Measurements from ENCODE around the gene RAP1A. TPM values are rescaled to one million over a fixed set of nuclear protein-coding genes. Genes with fewer than 3 reads are reported as not detected.

RAP1A gene
- total RNA-seq, 1 experiment from 2014 or later: 37.1 TPM

DNA sequence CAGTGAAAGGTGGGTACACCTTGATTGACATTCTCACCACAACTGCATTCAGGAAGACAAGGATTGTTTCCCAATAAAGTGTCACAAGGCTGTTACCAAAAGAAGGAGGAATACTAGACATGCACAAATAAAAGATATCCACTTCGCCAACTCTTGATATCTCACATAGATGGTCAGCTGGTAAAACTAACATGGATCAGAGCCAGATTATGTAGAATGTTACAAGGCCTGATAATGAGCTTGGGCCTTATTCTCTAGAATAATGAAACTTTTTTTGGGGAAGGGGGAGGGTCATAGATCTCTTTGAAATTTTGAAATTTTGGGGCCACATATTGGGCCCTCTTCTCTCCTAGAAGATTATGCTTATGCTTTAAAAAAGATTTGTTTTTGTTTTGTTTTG lies 24.9 kb downstream of the RAP1A start:
- DNase-seq (ENCODE audit: low read depth, low spot score): no peak
- ATAC-seq: no peak
- Histone ChIP-seq H3K4me3 (ENCODE audit: low read depth in 2 of 2, low read length in 2 of 2) (no peak overlapping the region), H3K4me1 (ENCODE audit: control insufficient read depth, insufficient read depth, low read length) (no peaks in the 10 kb centered on the region), H3K27ac (ENCODE audit: low read length) (no peak overlapping the region), H3K36me3 (ENCODE audit: control insufficient read depth, insufficient read depth, low read length) (no peaks in the 10 kb centered on the region), H3K9me3 (ENCODE audit: control insufficient read depth, insufficient read depth, low read depth, low read length) (no peaks in the 10 kb centered on the region), H3K27me3 (ENCODE audit: control insufficient read depth, insufficient read depth, low read length) (no peaks in the 10 kb centered on the region)
- TF ChIP-seq POLR2AphosphoS5 (IDR thresholded peaks at IDR 0.05; ENCODE audit: low read depth, low read length): no peak
- TF ChIP-seq, protein P1, sequence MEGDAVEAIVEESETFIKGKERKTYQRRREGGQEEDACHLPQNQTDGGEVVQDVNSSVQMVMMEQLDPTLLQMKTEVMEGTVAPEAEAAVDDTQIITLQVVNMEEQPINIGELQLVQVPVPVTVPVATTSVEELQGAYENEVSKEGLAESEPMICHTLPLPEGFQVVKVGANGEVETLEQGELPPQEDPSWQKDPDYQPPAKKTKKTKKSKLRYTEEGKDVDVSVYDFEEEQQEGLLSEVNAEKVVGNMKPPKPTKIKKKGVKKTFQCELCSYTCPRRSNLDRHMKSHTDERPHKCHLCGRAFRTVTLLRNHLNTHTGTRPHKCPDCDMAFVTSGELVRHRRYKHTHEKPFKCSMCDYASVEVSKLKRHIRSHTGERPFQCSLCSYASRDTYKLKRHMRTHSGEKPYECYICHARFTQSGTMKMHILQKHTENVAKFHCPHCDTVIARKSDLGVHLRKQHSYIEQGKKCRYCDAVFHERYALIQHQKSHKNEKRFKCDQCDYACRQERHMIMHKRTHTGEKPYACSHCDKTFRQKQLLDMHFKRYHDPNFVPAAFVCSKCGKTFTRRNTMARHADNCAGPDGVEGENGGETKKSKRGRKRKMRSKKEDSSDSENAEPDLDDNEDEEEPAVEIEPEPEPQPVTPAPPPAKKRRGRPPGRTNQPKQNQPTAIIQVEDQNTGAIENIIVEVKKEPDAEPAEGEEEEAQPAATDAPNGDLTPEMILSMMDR (IDR thresholded peaks at IDR 0.05): no peak
- no peak for TF ChIP-seq TCF7L2 (IDR thresholded peaks at IDR 0.05; ENCODE audit: low read depth, low read length)
- TF ChIP-seq SIN3A (IDR thresholded peaks at IDR 0.05; ENCODE audit: borderline replicate concordance, insufficient read depth, low read depth, low read length): no peak
- TF ChIP-seq, protein P2, sequence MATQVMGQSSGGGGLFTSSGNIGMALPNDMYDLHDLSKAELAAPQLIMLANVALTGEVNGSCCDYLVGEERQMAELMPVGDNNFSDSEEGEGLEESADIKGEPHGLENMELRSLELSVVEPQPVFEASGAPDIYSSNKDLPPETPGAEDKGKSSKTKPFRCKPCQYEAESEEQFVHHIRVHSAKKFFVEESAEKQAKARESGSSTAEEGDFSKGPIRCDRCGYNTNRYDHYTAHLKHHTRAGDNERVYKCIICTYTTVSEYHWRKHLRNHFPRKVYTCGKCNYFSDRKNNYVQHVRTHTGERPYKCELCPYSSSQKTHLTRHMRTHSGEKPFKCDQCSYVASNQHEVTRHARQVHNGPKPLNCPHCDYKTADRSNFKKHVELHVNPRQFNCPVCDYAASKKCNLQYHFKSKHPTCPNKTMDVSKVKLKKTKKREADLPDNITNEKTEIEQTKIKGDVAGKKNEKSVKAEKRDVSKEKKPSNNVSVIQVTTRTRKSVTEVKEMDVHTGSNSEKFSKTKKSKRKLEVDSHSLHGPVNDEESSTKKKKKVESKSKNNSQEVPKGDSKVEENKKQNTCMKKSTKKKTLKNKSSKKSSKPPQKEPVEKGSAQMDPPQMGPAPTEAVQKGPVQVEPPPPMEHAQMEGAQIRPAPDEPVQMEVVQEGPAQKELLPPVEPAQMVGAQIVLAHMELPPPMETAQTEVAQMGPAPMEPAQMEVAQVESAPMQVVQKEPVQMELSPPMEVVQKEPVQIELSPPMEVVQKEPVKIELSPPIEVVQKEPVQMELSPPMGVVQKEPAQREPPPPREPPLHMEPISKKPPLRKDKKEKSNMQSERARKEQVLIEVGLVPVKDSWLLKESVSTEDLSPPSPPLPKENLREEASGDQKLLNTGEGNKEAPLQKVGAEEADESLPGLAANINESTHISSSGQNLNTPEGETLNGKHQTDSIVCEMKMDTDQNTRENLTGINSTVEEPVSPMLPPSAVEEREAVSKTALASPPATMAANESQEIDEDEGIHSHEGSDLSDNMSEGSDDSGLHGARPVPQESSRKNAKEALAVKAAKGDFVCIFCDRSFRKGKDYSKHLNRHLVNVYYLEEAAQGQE (IDR thresholded peaks at IDR 0.05; ENCODE audit: insufficient read depth in 1 of 2, low read depth in 2 of 2, low read length in 1 of 2): no peak
- in situ Hi-C loops (cut with HindIII; ENCODE audit: low pct_unique_long_range_greater_than_20kb, low sequenced_read_pairs): no loop called here
- CTCF ChIA-PET: no interaction called here
- intact Hi-C loops (cut with micrococcal nuclease; ENCODE audit: unreplicated experiment): no loop called here
- POLR2A ChIA-PET: no interaction called here
- no TSS peak for BruUV-seq (replicated peaks)

DNA sequence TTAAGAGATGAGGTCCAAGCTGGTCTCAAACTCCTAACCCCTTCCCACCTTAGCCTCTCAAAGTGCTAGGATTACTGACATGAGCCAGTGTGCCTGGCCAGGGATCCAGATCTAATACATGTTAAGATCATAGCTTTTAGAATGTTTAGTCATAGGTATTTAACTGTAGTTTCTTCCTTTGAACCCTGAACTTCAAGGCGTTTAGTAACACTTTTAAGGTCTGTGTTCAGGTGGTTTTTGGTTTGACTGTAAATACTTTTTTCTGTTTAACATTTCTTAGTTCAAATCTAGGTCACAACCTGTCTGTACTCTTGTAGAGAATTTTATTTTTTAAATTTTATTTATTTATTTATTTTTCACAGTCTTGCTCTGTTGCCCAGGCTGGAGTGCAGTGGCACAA lies 28.1 kb downstream of the RAP1A start:
- Histone ChIP-seq H3K9me3 (ENCODE audit: control insufficient read depth, insufficient read depth, low read depth, low read length) (no peaks in the 10 kb centered on the region), H3K27ac (ENCODE audit: low read length) (no peak overlapping the region), H3K4me3 (ENCODE audit: low read depth in 2 of 2, low read length in 2 of 2) (no peak overlapping the region), H3K4me1 (ENCODE audit: control insufficient read depth, insufficient read depth, low read length) (no peaks in the 10 kb centered on the region), H3K27me3 (ENCODE audit: control insufficient read depth, insufficient read depth, low read length) (no peaks in the 10 kb centered on the region), H3K36me3 (ENCODE audit: control insufficient read depth, insufficient read depth, low read length) (no peaks in the 10 kb centered on the region)
- no peak for DNase-seq (ENCODE audit: low read depth, low spot score)
- in situ Hi-C loops (cut with HindIII; ENCODE audit: low pct_unique_long_range_greater_than_20kb, low sequenced_read_pairs) (no loop called here), intact Hi-C loops (cut with micrococcal nuclease; ENCODE audit: unreplicated experiment) (no loop called here)
- ATAC-seq: no peak
- BruUV-seq (replicated peaks): no TSS peak
- TF ChIP-seq POLR2AphosphoS5 (IDR thresholded peaks at IDR 0.05; ENCODE audit: low read depth, low read length) (no peak), SIN3A (IDR thresholded peaks at IDR 0.05; ENCODE audit: borderline replicate concordance, insufficient read depth, low read depth, low read length) (no peak), TCF7L2 (IDR thresholded peaks at IDR 0.05; ENCODE audit: low read depth, low read length) (no peak)
- TF ChIP-seq, protein P1 (IDR thresholded peaks at IDR 0.05): no peak
- TF ChIP-seq, protein P2 (IDR thresholded peaks at IDR 0.05; ENCODE audit: insufficient read depth in 1 of 2, low read depth in 2 of 2, low read length in 1 of 2): no peak
- ChIA-PET CTCF (no interaction called here), POLR2A (interaction anchor here (0.6 to 0.7 kb wide), 2 partner anchors 28 to 33 kb away, joined by 3 to 4 read pairs; partner anchors contain the start of gene RAP1A)
